ENCODE measurements around the gene DYTN.
"Not testable (repeated sequence)": the region's sequence is repeated elsewhere in the genome, so short reads cannot be mapped to it uniquely, and the experiment has no call there.

DYTN gene, protein sequence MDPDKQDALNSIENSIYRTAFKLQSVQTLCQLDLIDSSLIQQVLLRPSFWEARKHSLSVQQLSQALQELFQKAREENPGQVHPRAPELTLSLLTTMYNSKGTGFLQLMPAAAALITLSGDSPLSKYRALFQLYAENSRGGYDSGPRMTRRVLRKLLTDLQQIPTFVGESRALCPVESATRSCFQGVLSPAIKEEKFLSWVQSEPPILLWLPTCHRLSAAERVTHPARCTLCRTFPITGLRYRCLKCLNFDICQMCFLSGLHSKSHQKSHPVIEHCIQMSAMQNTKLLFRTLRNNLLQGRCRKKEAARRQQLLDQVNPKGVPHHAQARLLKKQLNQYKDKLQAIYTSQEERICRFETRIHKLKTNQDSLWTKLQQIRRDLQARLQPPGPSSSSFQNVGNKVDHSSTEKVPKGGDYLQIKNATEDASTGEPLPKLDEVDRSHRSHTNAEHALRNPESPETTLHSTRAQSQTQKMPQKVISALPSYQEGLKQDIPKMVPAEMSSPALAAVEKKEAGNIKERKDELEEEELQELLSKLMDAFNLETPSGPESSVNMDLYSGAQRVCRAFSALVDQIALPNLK

DNA sequence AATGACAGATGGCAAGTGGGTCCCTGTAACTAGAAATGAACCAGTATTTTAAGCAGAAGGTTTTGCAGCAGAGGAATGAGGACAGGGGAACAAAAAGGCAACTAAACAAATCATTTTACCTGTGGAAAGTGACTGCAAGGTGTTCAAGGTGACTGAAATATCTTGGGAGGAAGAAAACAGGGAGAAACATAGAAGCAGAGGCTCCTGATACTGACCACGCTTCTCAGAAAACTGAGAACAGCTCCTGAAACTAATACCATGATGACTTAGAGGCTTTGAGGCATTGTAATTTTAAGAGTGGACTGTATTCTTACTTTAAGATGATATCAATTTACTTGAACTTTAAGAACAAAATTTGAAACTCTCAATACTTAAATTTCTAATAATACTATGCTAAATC, at the start of gene DYTN:
Gene DYTN, minus strand, starts transcription at position 101 of the 400 bp plus-strand sequence. CDS start 117 bp downstream, outside the sequence.
- no peak for DNase-seq (ENCODE audit: low spot score)

GRCh38 chr2:206766057-206766930, 48.1 kb upstream of the DYTN start:
- DNase-seq (ENCODE audit: low spot score): no peak

DNA sequence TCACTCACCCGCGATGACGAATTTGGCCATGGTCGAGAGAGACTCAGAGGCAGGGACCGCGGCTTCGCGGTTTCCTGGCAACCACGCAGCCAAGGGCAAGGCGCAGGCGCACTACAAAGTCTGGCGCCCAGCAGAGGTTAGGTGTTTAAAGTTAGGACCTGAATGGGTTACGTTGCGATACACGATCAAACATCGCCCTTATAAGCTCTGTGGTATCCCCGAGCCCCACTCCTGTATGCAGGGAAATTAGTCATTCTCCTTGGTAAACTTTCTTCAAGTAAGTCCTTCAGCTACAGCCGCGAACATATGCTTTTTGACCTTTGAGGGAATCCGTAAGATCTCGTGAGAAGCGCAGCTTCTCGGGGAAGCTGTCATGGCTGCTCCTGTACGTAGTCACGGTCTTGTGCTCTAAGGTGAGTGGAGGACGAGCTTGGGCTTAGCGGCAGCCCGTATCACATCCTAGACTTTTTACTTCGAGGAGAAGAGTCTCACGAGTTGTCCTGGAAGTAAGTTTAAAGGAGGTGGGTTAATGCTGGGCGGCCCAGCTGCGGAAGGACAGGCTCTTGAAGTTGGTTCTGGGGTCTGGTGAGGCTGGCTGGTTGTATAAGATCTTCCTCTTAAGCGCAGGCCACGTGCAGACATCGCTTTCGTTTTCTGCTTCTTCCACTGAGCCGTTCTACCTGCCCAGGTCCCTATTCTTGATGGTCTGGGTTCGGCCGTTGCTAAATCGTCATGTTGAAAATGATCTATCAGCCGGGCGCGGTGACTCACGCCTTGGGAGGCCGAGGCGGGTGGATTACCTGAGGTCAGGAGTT, 47.3 kb upstream of the DYTN start, which contains the start of the genes FASTKD2 and MDH1B:
Gene FASTKD2, plus strand, starts transcription at position 365 of the 815 bp plus-strand sequence. CDS start 1,088 bp downstream, outside the sequence.
Gene MDH1B, minus strand, starts transcription at position 87 of the 815 bp plus-strand sequence. Its CDS starts 57 bp downstream, at position 30.
- DNase-seq (ENCODE audit: low spot score): peak; percentile 93

DNA sequence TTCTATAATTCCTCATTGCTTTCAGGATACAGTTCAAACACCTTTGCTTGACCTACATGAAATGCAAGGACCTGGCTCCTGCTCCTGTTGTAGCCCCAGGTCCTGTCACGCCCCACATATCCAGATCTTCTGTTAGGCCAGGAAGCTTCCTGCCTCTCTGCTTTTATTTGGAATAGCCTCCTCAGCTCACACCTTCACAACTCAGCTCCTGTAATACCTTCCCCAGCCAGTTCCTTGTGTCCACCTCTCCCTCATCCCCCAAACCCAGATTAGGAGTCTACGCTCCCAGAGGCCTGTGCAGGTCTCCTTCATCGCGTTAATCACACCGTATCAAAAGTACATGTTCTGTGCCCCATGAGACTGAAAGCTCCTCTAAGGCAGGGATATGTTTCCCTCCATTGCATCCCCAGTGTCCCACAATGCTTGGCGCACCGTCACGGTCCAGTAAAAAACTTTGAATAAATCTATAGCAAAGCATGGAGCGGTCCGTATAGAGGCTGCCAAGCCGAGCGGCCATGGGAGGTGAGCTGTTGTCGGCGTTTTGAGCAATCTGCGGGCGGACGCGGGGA, 46.6 kb upstream of the DYTN start:
- DNase-seq (ENCODE audit: low spot score): no peak

DNA sequence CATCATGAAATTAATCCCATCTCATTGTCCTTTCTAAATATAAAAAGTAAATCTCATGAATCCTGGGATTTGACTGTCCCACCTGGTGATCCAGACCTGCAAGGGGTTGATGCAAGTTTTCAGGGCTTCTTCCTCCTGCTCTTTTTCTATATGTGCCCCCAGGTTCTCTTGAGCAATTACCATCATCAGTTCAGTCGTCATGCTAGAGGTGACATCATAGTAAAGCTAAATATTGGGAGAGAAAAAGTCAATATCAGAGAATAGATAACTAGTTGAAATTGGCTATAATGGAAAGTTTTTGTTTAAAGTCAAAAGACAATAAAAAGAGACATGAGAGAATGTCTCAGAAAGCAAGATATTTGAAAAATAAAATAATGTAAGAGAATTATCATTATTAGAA, 38.6 kb upstream of the DYTN start:
- DNase-seq (ENCODE audit: low spot score): no peak

- DNase-seq (ENCODE audit: low spot score): no peak
These were observed 22.6 kb upstream of the DYTN start for GRCh38 chr2:206740800-206741199.

- no peak for DNase-seq (ENCODE audit: low spot score)
These were observed 21.1 kb upstream of the DYTN start for GRCh38 chr2:206739271-206739670.

DNA sequence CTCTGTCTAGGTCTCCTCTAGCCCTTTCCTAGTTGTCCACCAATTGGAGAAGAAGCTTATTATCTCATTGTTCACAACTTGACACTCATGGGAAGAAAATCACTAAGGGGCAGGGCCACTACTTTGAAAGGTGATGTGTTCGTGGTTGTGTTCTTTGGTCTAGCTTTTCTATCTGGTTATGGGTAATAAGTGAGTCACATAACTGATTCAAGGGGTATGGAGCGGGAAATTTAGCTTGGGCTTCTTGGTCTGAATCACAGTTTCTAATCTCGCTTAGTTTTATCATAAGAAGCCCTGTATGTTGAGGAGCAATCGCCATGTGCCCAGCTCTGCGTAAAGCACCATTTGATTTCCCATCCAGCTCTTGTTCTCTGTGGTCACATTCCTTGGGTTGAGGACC, 18.7 kb upstream of the DYTN start:
- DNase-seq (ENCODE audit: low spot score): no peak

- DNase-seq (ENCODE audit: low spot score): no peak
These were observed 15.1 kb upstream of the DYTN start for GRCh38 chr2:206733341-206733740.

- DNase-seq (ENCODE audit: low spot score): no peak
These were observed 10.3 kb upstream of the DYTN start for GRCh38 chr2:206728277-206729199.

- no peak for DNase-seq (ENCODE audit: low spot score)
These were observed 9.1 kb upstream of the DYTN start for GRCh38 chr2:206727287-206727686.

GRCh38 chr2:206723288-206723687, 5.1 kb upstream of the DYTN start:
- no peak for DNase-seq (ENCODE audit: low spot score)

DNA sequence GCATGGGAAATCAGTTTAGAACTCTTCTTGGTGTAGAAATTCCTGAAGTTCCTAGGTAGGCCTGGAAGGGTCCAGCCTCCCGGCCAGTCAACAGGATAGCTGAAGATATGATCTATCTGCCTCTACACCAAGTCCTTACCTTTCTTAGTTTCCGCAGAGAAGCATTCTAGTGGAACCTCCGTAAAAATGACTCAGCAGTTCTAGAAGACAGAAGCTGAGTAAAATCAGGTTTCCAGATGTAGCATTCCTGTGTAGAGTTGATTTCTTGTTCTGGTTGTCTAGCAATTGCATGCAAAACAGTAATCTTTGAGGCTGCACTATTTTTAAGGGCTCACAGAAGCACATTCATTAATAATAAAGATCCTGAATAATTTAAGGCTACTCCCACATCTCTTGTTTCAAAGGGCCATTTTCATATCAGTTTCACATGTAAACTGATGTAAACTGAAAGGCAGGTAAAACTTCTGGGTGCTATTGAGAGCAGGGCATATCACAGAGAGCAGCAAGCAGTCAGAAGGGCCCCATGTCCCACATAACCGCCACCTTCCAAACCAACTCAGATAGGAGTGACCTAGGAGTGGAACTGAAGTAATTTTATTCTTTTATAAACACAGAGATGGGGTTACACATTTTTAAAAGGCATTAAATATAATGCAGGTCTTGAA, 3.2 kb upstream of the DYTN start:
- DNase-seq (ENCODE audit: low spot score): no peak

- DNase-seq (ENCODE audit: low spot score): no peak
These were observed 1.6 kb downstream of the DYTN start for GRCh38 chr2:206716623-206717022.

- not testable (repeated sequence) for DNase-seq (ENCODE audit: low spot score)
These were observed 3.0 kb downstream of the DYTN start for GRCh38 chr2:206715183-206715582.

DNA sequence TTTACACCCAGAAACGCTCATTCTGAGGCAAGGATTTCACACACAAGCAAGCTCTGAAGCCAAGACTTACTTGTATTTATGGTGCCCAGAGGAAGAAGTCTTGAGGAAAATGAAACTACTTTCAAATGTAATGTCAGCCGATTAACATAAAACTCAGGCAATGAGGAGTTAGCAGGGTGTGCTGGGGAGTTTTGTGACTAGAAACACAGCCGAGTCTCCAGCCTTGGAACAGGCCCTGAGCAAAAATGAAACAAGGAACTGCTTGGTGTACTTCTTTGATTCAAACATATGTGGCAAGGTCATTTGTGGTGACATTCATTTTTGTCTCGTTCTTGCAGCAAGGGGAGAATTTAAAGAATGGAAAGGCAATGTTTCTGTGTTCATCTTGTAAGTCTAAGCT, 4.5 kb downstream of the DYTN start:
- no peak for DNase-seq (ENCODE audit: low spot score)

GRCh38 chr2:206708286-206708685, 9.9 kb downstream of the DYTN start:
- no peak for DNase-seq (ENCODE audit: low spot score)

DNA sequence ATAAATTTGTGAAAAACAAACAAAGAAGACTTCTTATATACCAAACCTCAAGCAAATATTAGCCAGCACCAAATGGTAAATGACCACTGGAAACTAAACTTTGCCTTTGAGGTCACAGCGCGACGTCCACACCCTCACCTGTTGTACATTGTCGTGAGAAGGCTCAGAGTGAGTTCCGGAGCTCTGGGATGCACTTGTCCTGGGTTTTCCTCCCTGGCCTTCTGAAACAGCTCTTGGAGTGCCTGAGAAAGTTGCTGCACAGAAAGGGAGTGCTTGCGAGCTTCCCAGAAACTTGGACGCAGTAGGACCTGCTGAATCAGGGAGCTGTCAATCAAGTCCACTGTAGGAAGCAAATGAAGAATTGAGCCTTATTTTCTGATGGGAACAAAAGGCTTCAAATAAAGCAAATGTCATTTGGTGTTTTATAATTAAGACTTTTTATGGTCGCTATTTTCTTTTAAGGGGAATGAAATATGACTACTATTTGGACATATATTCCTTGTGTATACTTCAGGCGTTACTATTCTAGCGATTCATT, 11.0 kb downstream of the DYTN start:
- no peak for DNase-seq (ENCODE audit: low spot score)

DNA sequence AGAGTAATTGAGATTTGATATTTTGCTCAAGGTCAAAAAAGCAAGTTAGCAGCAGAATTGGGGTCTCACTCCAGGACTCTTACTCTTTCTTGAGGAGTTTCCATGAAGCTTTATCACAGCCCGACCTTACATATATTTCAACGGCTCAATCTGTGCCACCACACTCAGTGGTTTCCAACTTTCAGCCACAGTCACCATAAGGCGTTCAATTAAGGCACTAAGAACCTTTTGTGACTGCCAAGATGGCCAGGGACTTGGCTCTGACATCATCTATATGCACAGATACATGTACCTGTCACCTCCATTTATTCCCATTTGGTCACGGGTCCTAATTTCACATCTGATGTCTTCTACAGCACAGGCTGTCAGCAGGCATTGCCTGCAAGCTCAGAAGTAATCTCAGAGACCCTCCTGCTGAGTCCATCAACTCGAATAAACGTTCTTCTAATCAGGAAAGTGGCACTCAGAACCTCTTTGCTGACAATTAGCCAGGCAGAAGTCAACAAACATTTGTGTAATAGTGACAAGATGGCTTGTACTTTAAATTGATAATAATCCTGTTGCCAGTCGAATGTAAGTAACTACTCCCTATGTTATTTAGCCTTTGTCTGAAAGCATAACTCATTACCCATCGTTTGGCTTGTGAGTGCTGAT, 16.1 kb downstream of the DYTN start:
- no peak for DNase-seq (ENCODE audit: low spot score)
